Stromal cell of bone marrow (primary cell): ENCODE results near the gene APRT.
A peak's percentile ranks its signal among the peaks of the same experiment; 100 is the strongest.

Experiments
- DNase-seq: peaks from one replicate; pipeline ENCODE4 v3.0.0-alpha.2; 2012; ENCODE audit warnings: low read depth

APRT gene

GRCh38 chr16:88807626-88808453 is 3.9 kb downstream of the APRT start:
- no peak for DNase-seq

- DNase-seq, result no peak
Observed at GRCh38 chr16:88807142-88807625, 4.5 kb downstream of the APRT start.

- DNase-seq, result no peak
Observed at GRCh38 chr16:88806491-88807111, 5.1 kb downstream of the APRT start.

GRCh38 chr16:88805887-88806393 is 5.8 kb downstream of the APRT start:
- DNase-seq, result no peak

GRCh38 chr16:88805340-88805715 is 6.4 kb downstream of the APRT start:
- DNase-seq, result no peak

GRCh38 chr16:88804552-88805339 is 7.0 kb downstream of the APRT start:
- no peak for DNase-seq

GRCh38 chr16:88804173-88804551 is 7.6 kb downstream of the APRT start:
- DNase-seq, result no peak

GRCh38 chr16:88803264-88803987 is 8.3 kb downstream of the APRT start, which contains the start of gene CDT1:
TSS of gene CDT1 (plus strand) at chr16:88803789. CDS start at chr16:88803832, 43 bp downstream.
- DNase-seq, result peak; percentile 56

GRCh38 chr16:88800277-88800592 is 11.5 kb downstream of the APRT start:
- no peak for DNase-seq

- DNase-seq, result no peak
Observed at GRCh38 chr16:88799569-88800276, 12.0 kb downstream of the APRT start.

GRCh38 chr16:88798772-88799455 is 12.8 kb downstream of the APRT start:
- DNase-seq, result no peak

- DNase-seq, result no peak
Observed at GRCh38 chr16:88798073-88798472, 13.7 kb downstream of the APRT start.

- no peak for DNase-seq
Observed at GRCh38 chr16:88796278-88796677, 15.4 kb downstream of the APRT start.

GRCh38 chr16:88793251-88793954 is 18.3 kb downstream of the APRT start:
- DNase-seq, result no peak

GRCh38 chr16:88792668-88793250 is 19.0 kb downstream of the APRT start:
- no peak for DNase-seq

- no peak for DNase-seq
Observed at GRCh38 chr16:88792078-88792550, 19.6 kb downstream of the APRT start.

- no peak for DNase-seq
Observed at GRCh38 chr16:88790312-88791211, 21.2 kb downstream of the APRT start.

- DNase-seq, result no peak
Observed at GRCh38 chr16:88789594-88789993, 22.1 kb downstream of the APRT start.
